ENCODE results near the gene RAD23A. TPM values are rescaled to one million over a fixed set of nuclear protein-coding genes. Genes with fewer than 3 reads are reported as not detected.

RAD23A gene
- total and polyA plus RNA-seq, 9 of the 15 experiments (the other 6 are each of a cell fraction or from before 2014, with no cell fraction given), result 9.5 to 181 (median 101) TPM

- TF ChIP-seq ZBTB7A (IDR thresholded peaks at IDR 0.05; ENCODE audit: borderline replicate concordance, control insufficient read depth, low read depth, low read length) (0 out of 2 replicates have a peak, but pooled peaks have one; percentile 11), ZFX (CRISPR knock-in tag; IDR thresholded peaks at IDR 0.05) (peak; percentile 13; the same call in 1 of the 2 replicates), ATF1 (CRISPR knock-in tag; IDR thresholded peaks at IDR 0.05) (no peak), ATF1 (tag; IDR thresholded peaks at IDR 0.05) (peak; percentile 20; the same call in 1 of the 2 replicates), ATF7 (IDR thresholded peaks at IDR 0.05) (peak; percentile 83), FOXJ3 (CRISPR knock-in tag; IDR thresholded peaks at IDR 0.05) (no peak)
These were observed 28.9 kb downstream of the RAD23A start (continued) for GRCh38 chr19:12974301-12975220.

- H3K9me3 ChIP-seq (replicated peaks; ENCODE audit: control insufficient read depth, insufficient read depth, low read depth, low read length), result no peaks in the 10 kb centered on the region
- FAIRE-seq, result no peak
- POLR2A ChIA-PET, result interaction anchor here (0.9 to 1.7 kb wide), 2 partner anchors 21 to 105 kb away, joined by 4 to 5 read pairs; no protein-coding TSS in a partner anchor
- peak overlapping the region in 1 of 2 experiments; percentile 90; a peak in 2 of 4 replicates for H3K9ac ChIP-seq (ENCODE audit: insufficient read depth in 1 of 2, low read depth in 2 of 2, low read length in 2 of 2)
- WGBS (ENCODE audit: insufficient coverage, low coverage, missing lambda C conversion rate), result 63% methylated on average over 5 of the region's 17 CpGs
- CTCF ChIA-PET (ENCODE audit: low intra/inter-chr PET ratio), result no interaction called here
- TF ChIP-seq ZNF175 (CRISPR knock-in tag; IDR thresholded peaks at IDR 0.05; ENCODE audit: low read depth) (no peak), RBFOX2 (IDR thresholded peaks at IDR 0.05; ENCODE audit: low read depth, low read length) (0 out of 2 replicates have a peak, but pooled peaks have one; percentile 20)
- H3K27me3 ChIP-seq (ENCODE audit: control insufficient read depth in 2 of 2, insufficient read depth in 2 of 2, low read length in 2 of 2), result no peaks in the 10 kb centered on the region
- no peak overlapping the region for H3K4me3 ChIP-seq
- H3K79me2 ChIP-seq (ENCODE audit: control insufficient read depth, insufficient read depth, low read length), result no peaks in the 10 kb centered on the region
- no peak overlapping the region for H2AFZ ChIP-seq (ENCODE audit: low read depth, low read length)
- ATAC-seq, result no peak
- H3K4me2 ChIP-seq (ENCODE audit: insufficient read depth, low read length), result no peak overlapping the region
- no peaks in the 10 kb centered on the region for H4K20me1 ChIP-seq (replicated peaks; ENCODE audit: control insufficient read depth, insufficient read depth, low read length)
- H3K9me1 ChIP-seq (ENCODE audit: control insufficient read depth, insufficient read depth, low read length), result no peaks in the 10 kb centered on the region
- no peaks in the 10 kb centered on the region for H3K36me3 ChIP-seq (ENCODE audit: control insufficient read depth, insufficient read depth, low read length)
- BruUV-seq (replicated peaks), result no TSS peak
- H3K4me1 ChIP-seq (replicated peaks in 1 of 2; ENCODE audit: control insufficient read depth in 2 of 2, insufficient read depth in 2 of 2, low read length in 2 of 2), result peaks cover 8 to 45% of the 10 kb centered on the region in 2 experiments; a peak in 4 of 5 replicates
- H3K27ac ChIP-seq (ENCODE audit: extremely low read depth, low read depth, low read length), result no peak overlapping the region
- in situ Hi-C loops (cut with MboI), result loop anchor here (5.0 to 10.0 kb wide), 2 partner anchors 117 to 450 kb away; no protein-coding TSS in a partner anchor
- intact Hi-C loops (cut with micrococcal nuclease), result loop anchor here (5.0 kb wide), 1 partner anchor 287 kb away; no protein-coding TSS in a partner anchor
- DNase-seq (ENCODE audit: extremely low read depth in 1 of 4, low spot score in 3 of 4), result peak in 2 of 4 experiments; percentile 2 to 3
These were observed 29.6 kb downstream of the RAD23A start for GRCh38 chr19:12975221-12975741.

All from K562 (cell line).